ENCODE results near the gene ITGA11. TPM values are rescaled to one million over a fixed set of nuclear protein-coding genes. Genes with fewer than 3 reads are reported as not detected.

Gene ITGA11
- total RNA-seq, 4 donors from 2014 or later, result 0.48 to 10.6 (median 2.6) TPM

GRCh38 chr15:68314563-68314962 is 117.4 kb downstream of the ITGA11 start:
- ATAC-seq (ENCODE audit: low FRiP score), result no peak
- DNase-seq (ENCODE audit: low spot score), result peak; percentile 5
- TF ChIP-seq CTCF (IDR thresholded peaks at IDR 0.05), result no peak

- ATAC-seq (ENCODE audit: low FRiP score) (no peak), DNase-seq (ENCODE audit: low spot score) (no peak)
- TF ChIP-seq CTCF (IDR thresholded peaks at IDR 0.05), result no peak
These were observed 118.2 kb downstream of the ITGA11 start for GRCh38 chr15:68313501-68314410.

GRCh38 chr15:68312701-68313204 is 119.2 kb downstream of the ITGA11 start:
- ATAC-seq (ENCODE audit: low FRiP score) (no peak), DNase-seq (ENCODE audit: low spot score) (no peak)
- TF ChIP-seq CTCF (IDR thresholded peaks at IDR 0.05), result no peak

- no peak for TF ChIP-seq CTCF (IDR thresholded peaks at IDR 0.05)
- ATAC-seq (ENCODE audit: low FRiP score) (no peak), DNase-seq (ENCODE audit: low spot score) (no peak)
These were observed 120.0 kb downstream of the ITGA11 start for GRCh38 chr15:68311859-68312557.

GRCh38 chr15:68311464-68311835 is 120.5 kb downstream of the ITGA11 start:
- no peak for DNase-seq (ENCODE audit: low spot score)
- ATAC-seq (ENCODE audit: low FRiP score), result no peak
- TF ChIP-seq CTCF (IDR thresholded peaks at IDR 0.05), result no peak

- DNase-seq (ENCODE audit: low spot score), result no peak
- no peak for TF ChIP-seq CTCF (IDR thresholded peaks at IDR 0.05)
- no peak for ATAC-seq (ENCODE audit: low FRiP score)
These were observed 121.0 kb downstream of the ITGA11 start for GRCh38 chr15:68310804-68311463.

Measured in omental fat pad (tissue), 4 donors.